ENCODE results near the gene NAT14. TPM values are rescaled to one million over a fixed set of nuclear protein-coding genes. Genes with fewer than 3 reads are reported as not detected.

Gene NAT14
- polyA plus RNA-seq, 1 donor from 2014 or later, result 129 TPM

DNA sequence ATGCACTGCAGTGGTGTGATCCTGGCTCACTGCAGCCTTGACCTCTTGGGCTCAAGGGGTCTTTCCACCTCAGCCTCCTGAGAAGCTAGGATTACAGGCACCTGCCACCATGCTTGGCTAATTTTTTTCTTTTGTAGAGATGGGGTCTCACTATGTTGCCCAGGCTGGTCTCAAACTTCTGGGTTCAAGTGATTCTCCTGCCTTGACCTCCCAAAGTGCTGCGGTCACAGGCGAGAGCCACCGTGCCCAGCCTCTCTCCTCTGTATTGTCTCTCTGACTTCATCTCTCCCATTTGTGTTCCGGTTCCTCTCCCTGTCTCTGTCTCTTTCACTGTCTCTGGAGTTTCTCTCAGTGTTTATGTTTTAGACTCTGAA, 18.8 kb upstream of the NAT14 start:
- no peaks in the 10 kb centered on the region for H3K9me2 ChIP-seq (ENCODE audit: insufficient read depth, low read length)
- no peak overlapping the region for H3K4me3 ChIP-seq (ENCODE audit: low read length)
- no peaks in the 10 kb centered on the region for H3K9me3 ChIP-seq (ENCODE audit: low read length)
- H4K20me1 ChIP-seq (ENCODE audit: insufficient read depth), result no peaks in the 10 kb centered on the region
- H3K9ac ChIP-seq (ENCODE audit: low read length), result no peak overlapping the region
- no peak overlapping the region for H3K27ac ChIP-seq (ENCODE audit: low read length)
- H3F3A ChIP-seq (ENCODE audit: insufficient read depth, low read length, poor library complexity, severe bottlenecking), result no peaks in the 10 kb centered on the region
- H3K27me3 ChIP-seq (ENCODE audit: insufficient read depth, low read depth, low read length), result no peaks in the 10 kb centered on the region
- H2AFZ ChIP-seq (ENCODE audit: low read depth, low read length), result no peak overlapping the region
- TF ChIP-seq MXI1 (conservative IDR thresholded peaks at IDR 0.05; ENCODE audit: poor library complexity, severe bottlenecking) (no peak), EZH2 (IDR thresholded peaks at IDR 0.05; ENCODE audit: borderline replicate concordance, insufficient read depth, low read length, poor library complexity, severe bottlenecking) (no peak), POLR2AphosphoS5 (IDR thresholded peaks at IDR 0.05) (no peak), CTCF (IDR thresholded peaks at IDR 0.05; ENCODE audit: poor library complexity, severe bottlenecking) (no peak)
- TF ChIP-seq, protein P1, sequence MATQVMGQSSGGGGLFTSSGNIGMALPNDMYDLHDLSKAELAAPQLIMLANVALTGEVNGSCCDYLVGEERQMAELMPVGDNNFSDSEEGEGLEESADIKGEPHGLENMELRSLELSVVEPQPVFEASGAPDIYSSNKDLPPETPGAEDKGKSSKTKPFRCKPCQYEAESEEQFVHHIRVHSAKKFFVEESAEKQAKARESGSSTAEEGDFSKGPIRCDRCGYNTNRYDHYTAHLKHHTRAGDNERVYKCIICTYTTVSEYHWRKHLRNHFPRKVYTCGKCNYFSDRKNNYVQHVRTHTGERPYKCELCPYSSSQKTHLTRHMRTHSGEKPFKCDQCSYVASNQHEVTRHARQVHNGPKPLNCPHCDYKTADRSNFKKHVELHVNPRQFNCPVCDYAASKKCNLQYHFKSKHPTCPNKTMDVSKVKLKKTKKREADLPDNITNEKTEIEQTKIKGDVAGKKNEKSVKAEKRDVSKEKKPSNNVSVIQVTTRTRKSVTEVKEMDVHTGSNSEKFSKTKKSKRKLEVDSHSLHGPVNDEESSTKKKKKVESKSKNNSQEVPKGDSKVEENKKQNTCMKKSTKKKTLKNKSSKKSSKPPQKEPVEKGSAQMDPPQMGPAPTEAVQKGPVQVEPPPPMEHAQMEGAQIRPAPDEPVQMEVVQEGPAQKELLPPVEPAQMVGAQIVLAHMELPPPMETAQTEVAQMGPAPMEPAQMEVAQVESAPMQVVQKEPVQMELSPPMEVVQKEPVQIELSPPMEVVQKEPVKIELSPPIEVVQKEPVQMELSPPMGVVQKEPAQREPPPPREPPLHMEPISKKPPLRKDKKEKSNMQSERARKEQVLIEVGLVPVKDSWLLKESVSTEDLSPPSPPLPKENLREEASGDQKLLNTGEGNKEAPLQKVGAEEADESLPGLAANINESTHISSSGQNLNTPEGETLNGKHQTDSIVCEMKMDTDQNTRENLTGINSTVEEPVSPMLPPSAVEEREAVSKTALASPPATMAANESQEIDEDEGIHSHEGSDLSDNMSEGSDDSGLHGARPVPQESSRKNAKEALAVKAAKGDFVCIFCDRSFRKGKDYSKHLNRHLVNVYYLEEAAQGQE (IDR thresholded peaks at IDR 0.05; ENCODE audit: borderline replicate concordance), result no peak
- no peaks in the 10 kb centered on the region for H3K79me2 ChIP-seq (replicated peaks; ENCODE audit: insufficient read depth, low read length)
- H3K36me3 ChIP-seq (ENCODE audit: insufficient read depth, low read length), result no peaks in the 10 kb centered on the region
- H3K4me2 ChIP-seq (ENCODE audit: low read length), result no peak overlapping the region

DNA sequence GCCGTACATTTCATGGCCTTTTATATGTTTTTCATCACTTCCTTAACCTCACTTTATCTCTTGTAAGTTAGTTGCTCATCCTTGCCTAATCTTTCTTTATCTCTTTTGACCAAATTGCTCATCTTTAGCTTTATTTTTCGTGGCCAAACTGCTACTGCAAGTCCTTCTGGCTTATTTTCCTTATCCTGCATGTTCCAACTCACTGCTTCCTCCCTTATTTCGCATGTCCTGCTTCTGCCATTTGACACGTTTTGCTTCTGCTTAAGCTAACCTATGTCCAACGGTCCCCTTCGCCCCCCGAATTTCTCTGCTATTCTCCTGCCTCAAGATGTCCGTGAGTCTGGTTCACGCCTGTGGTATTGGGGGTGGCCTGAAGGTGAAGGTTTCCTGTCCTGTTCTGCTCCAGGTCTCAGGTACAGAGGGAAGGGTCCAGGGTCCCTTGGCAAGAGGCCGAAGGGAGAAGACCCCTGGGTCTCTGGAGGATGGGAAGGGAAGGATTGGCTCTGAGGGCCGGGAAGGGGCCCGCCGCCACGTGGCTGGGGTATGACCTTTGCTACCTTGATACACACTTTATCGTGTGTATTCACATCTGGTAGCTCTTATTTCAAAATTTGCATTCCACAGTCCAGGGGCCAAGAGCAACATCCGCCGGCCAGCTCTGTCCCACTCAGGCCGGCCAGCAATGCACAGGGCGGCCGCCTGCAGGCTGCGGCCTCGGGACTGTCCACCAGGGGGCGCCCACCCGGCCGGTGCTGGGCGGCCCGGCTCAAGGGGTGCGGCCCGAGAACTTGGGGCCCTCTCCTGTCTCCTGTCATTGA, 17.5 kb upstream of the NAT14 start:
- Histone ChIP-seq H4K20me1 (ENCODE audit: insufficient read depth) (no peaks in the 10 kb centered on the region), H3K9ac (ENCODE audit: low read length) (no peak overlapping the region), H3K27ac (ENCODE audit: low read length) (no peak overlapping the region), H3K79me2 (replicated peaks; ENCODE audit: insufficient read depth, low read length) (no peaks in the 10 kb centered on the region), H3F3A (ENCODE audit: insufficient read depth, low read length, poor library complexity, severe bottlenecking) (no peaks in the 10 kb centered on the region), H2AFZ (ENCODE audit: low read depth, low read length) (no peak overlapping the region), H3K36me3 (ENCODE audit: insufficient read depth, low read length) (no peaks in the 10 kb centered on the region), H3K4me3 (ENCODE audit: low read length) (no peak overlapping the region), H3K27me3 (ENCODE audit: insufficient read depth, low read depth, low read length) (no peaks in the 10 kb centered on the region), H3K9me2 (ENCODE audit: insufficient read depth, low read length) (no peaks in the 10 kb centered on the region), H3K4me2 (ENCODE audit: low read length) (no peak overlapping the region), H3K9me3 (ENCODE audit: low read length) (no peaks in the 10 kb centered on the region)
- peak; percentile 45 for TF ChIP-seq CTCF (IDR thresholded peaks at IDR 0.05; ENCODE audit: poor library complexity, severe bottlenecking)
- TF ChIP-seq EP300 (conservative IDR thresholded peaks at IDR 0.05; ENCODE audit: poor library complexity, severe bottlenecking), result no peak

All from neural cell (in vitro differentiated cells).